GM18526 (cell line): ENCODE measurements around the gene PTPRCAP.

ENCODE experiments used
- POLR2A ChIP-seq: IDR thresholded peaks from 3 replicates; pipeline ENCODE4 v1.6.1; 2011; ENCODE audit not compliant: insufficient read length; ENCODE audit errors: extremely low read depth

The PTPRCAP gene

DNA sequence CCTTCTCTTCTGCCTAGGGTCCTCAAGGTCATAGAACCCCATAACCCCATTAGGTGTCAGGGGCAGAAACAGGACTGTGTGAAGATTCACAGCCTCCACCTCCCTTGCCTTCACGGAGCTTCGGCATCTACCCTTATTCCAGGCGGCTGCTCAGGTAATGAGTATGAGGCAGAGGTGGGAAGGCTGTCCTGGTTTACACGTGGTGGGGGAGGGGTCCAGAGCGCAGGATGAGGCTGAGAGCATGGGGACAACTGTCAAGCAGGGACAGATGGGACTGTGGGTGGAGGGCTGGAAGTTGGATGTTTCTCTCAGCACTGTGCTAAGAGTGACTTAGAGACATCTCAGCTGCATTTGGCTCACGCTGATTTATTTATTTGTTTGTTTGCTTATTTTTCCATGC lies 50.0 kb downstream of the PTPRCAP start:
- TF ChIP-seq POLR2A, result no peak

DNA sequence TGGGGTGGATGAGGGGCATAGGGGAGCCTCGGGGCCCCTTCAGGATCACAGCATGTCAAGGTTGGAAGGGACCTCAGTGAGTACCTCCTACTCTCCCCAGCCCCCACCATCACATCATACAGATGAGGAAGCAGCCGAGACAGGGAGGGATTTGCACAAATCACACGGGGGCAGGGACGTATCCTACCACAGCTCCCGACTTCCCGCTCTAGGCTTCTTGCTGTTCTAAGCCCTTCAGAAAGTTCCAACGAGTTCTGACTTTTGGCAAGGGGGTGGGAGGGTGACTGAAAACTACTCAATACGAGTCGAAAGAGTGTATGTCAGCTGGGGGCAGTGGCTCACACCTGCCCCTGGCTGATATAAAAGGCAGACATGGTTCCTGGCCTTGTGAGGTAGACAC lies 50.4 kb downstream of the PTPRCAP start:
- no peak for TF ChIP-seq POLR2A
